Activated CD8-positive, alpha-beta memory T cell treated with anti-CD3 and anti-CD28 coated beads, Interleukin-2, amount 50 U/mL, for 1 hour (primary cell): ENCODE results near the gene LMBRD1.
"Not testable (repeated sequence)": the region's sequence is repeated elsewhere in the genome, so short reads cannot be mapped to it uniquely, and the experiment has no call there.

ENCODE experiments used
- DNase-seq: peaks from one replicate; pipeline ENCODE4 v3.0.0-alpha.2; 2020; ENCODE audit errors: extremely low read depth

LMBRD1 gene

DNA sequence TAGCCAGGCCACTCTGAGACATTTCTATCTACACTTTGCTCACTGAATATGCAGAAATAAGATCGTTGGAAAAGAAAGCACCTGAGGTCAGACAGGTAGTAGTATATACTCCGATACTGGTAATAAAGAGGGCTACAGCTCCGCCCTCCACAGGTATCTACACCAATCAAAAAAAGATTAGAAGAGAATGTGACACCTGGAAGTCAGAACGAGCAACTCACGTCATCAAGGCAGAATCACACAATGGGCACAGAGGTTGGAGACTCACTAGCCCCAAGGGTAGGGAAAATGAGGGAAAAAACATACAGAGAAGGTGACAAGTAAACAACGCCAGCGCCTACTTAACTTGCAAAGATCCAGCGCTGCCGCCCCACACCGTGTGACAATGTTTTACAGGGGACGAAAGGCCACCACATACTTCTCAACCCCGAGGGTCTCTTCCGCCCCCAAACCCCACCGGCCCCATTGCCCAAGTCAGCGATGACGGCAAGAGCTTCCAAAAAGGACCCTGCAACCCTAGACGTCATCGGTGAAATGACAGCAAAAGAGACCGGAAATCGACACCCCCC lies 653 bp downstream of the LMBRD1 start:
- peak; percentile 47 for DNase-seq

DNA sequence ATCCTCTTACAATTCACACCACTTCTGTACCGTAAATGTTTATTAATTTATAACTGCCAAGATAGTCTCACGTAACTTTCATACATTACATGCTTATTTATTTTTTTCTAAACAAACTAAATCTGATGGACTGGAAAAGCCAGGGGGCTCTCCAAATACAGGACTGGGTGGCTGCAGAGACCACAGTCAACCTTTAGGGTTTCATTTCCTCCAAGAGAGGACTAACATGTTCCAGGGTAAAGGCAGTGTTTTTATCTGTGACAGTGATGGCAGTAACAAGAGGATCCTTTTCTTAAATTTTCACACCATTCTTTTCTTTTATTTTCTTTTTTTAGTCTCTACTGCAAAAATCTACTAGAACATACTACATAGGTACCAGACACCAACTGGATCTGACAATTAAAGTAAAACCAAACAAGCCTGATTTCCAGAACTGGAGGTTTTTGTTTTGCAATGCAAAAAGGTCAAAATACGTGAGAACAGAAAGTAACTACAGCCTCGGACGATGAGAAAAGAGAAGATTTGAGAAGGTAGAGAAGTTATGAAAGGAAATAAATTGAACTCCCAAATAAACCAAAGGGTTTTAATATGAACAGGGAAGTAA lies 1.2 kb downstream of the LMBRD1 start:
- DNase-seq = no peak

DNA sequence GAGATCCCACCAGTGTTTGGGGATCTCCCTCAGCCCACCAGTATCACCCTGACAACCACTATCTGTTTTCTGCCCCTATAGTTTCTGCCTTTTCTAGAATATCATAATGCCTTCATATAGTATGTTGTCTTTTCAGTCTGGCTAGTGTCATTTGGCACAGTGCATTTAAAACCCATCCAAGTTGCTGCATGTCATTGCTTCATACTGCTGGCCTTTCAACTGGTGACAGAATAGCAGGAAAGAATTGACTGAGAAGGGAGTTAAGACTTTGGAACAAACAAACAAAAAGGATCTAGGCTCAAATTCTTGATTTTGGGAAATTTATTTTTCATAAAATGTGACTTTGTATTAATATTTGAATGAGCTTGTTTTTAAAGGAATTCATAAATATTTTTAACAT lies 4.5 kb downstream of the LMBRD1 start:
- DNase-seq = no peak

GRCh38 chr6:69791065-69791471 lies 5.7 kb downstream of the LMBRD1 start:
- DNase-seq = no peak

GRCh38 chr6:69790629-69791028 lies 6.2 kb downstream of the LMBRD1 start:
- DNase-seq = no peak

DNA sequence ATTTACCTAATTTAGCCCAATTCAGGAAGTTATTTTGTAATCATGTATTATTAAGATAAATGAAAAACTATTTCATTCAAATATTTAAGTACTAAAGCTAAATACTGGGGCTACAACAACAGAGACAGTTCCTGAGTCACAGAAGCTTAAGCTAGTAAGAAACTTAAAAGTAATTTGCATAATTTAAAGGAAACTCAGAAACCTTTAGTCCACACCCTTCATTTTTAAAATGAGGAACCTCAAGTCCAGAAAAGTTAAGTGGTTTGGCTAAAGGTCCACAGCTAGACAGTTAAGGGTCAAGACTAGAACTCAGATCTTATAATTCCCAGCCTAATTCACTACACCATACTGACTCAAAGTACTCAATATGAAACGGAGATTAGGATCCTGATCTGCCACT lies 7.2 kb downstream of the LMBRD1 start:
- no peak for DNase-seq

DNA sequence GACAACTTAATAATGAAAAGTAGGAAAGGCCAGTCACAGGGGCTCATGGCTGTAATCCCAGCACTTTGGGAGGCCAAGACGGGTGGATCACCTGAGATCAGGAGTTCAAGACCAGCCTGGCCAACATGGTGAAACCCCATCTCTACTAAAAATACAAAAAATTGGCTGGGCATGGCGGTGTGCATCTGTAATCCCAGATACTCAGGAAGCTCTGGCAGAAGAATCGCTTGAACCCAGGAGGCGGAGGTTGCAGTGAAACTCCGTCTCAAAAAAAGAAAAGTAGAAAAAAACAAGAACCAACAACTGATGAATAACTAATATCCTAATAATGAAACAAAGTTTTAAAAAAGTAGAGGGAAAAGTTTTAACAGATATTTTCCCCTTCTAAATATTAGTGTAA lies 9.4 kb downstream of the LMBRD1 start:
- not testable (repeated sequence) for DNase-seq

- DNase-seq = no peak
Measured at GRCh38 chr6:69785697-69786096, 11.1 kb downstream of the LMBRD1 start.

DNA sequence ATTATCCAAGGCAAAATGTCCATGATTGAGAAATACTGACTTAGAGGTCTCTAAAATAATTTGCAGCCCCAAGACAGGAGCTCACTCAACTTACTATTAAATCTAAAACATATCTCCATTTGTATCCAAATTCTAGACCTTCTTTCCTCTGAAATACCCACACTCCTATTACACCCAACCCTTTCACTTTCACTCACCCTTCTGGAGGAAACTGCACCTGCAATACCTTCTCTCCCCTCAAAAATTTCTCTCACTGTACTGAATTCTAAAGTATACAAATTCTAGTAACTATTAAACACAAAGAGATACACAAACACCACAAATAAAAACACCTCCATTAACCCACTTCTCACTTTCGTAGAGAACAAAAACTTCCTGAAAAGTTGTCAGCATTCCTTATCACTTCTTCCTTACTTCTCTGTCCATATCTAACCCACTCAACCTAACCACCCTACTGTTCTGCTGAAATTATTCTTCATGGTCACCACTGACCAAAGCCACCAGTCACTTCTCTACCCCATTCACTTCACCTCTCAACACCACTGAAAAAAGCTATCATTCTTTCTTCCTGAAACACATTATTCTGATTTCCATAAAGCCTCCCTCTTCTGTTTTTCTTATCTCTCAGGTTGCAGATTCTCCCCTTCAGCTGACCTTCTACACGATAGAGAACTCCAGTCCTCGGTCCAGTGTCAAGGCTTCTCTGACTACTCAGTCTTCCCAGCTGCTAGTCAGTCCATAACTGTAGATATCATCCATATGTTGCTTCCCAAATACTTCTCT lies 12.0 kb downstream of the LMBRD1 start:
- DNase-seq = no peak

- DNase-seq = no peak
Measured at GRCh38 chr6:69783108-69783507, 13.7 kb downstream of the LMBRD1 start.

- no peak for DNase-seq
Measured at GRCh38 chr6:69780585-69781178, 16.1 kb downstream of the LMBRD1 start.

GRCh38 chr6:69775941-69776340 lies 20.9 kb downstream of the LMBRD1 start:
- no peak for DNase-seq

- DNase-seq = no peak
Measured at GRCh38 chr6:69775585-69775849, 21.3 kb downstream of the LMBRD1 start.

DNA sequence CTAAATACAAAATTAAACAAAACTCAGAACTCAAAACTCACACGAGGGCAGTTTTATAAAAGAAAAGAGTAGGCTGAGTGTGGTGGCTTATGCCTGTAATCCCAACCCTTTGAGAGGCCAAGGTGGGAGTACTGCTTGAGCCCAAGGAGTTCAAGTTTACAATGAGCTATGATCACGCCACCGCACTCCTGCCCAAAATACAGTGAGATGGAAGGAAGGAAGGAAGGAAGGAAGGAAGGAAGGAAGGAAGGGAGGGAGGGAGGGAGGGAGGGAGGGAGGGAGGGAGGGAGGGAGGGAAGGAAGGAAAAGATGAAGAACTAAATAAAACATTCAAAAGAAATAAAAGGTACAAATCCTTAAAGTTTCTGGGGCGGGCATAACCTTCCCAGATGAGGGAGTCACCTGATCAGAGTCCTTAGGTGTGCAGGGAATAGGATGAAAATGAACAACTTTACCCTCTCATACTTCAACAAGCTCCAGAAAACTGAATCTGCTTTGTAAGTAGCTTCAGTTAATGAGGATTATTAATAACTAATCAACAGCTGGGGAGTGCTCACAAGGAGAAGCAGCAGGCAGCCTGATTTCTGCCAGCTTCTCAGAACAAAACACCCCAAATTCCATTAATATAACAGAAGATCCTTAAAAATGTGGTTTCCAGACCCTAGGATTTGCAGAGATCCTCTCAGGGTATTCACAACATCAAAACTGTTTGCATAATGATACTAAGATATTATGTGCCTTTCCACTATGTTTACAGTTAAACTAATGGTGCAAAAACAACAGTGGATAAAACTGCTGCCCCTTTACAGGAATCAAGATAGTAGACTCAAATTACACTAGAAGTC lies 21.8 kb downstream of the LMBRD1 start:
- DNase-seq = no peak

DNA sequence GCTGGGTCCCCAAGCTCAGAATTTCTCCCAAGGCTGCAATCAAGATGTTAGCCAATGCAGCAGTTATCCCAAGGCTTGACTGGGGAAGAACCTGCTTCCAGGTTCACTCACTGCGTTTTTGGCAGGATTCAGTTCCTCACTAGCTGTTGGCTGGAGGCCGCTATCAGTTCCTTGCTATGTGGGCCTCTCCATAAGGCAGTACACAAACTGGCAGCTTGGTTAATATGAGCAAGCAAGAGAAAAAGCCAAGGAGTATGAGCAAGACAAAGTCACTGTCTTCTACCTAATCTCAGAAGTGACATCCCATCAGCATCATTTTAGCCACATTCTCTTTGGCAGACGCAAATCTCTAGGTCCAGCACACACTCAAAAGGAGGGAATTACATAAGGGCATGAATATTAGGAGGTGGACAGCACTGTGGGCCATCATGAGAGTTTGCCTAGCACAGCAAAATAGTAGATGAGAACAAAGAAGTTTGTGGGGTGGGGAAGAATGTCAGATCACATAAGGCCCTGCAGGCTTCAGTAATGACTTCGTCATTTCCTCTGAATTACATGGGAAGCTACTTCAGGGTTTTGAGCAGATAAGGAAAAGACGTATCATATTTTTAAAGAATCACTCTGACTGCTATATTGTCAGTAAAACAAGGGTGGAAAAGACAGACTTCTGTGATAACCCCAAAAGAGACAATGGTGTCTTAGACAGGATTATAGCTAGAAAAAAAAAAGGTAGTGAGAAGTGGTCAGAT lies 25.5 kb downstream of the LMBRD1 start:
- DNase-seq = no peak

DNA sequence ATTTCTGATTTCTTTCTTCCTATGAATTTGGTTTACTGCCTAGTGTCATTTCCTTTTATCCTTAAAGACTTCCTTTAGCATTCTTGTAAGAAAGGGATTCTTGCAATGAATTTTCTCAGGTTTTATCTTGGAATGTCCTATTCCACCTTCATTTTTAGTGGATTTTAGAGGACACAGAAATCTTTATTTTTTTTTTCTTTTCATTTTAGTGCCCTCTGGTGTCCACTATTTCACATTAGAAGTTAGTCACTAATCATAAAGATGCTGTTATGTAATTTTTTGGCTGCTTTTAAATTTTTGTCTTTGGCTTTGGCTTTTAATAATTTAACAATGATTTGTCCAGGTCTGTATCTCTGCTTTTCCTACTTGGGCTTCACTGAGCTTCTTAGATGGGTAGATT lies 28.1 kb downstream of the LMBRD1 start:
- DNase-seq = no peak

- DNase-seq = no peak
Measured at GRCh38 chr6:69763763-69764162, 33.0 kb downstream of the LMBRD1 start.

- no peak for DNase-seq
Measured at GRCh38 chr6:69761853-69762252, 35.0 kb downstream of the LMBRD1 start.

- no peak for DNase-seq
Measured at GRCh38 chr6:69758214-69758613, 38.6 kb downstream of the LMBRD1 start.

- DNase-seq = no peak
Measured at GRCh38 chr6:69756907-69757306, 39.9 kb downstream of the LMBRD1 start.

- DNase-seq = no peak
Measured at GRCh38 chr6:69756366-69756765, 40.4 kb downstream of the LMBRD1 start.

GRCh38 chr6:69735027-69735426 lies 61.8 kb downstream of the LMBRD1 start:
- DNase-seq = no peak
